Endothelial cell of umbilical vein (primary cell): ENCODE measurements around the gene VPS35L. TPM values are rescaled to one million over a fixed set of nuclear protein-coding genes. Genes with fewer than 3 reads are reported as not detected.

Source experiments
- BruUV-seq: library from RNA; stranded (reverse); fragments of 400-500 nt; replicated peaks from 2 replicates; lab custom pipeline; 2021; lab: Mats Ljungman, UMichigan
- CTCF ChIA-PET: fragments of 300-600, 350-600 bp; sonication (Branson Sonifier 250); formaldehyde crosslinking; loops from one replicate; lab custom pipeline; 2021; ENCODE audit warnings: antibody characterized with exemption, inconsistent platforms; lab: Charles Lee
- POLR2A ChIA-PET: fragments of 300-600, 350-600 bp; sonication (Branson Sonifier 250); formaldehyde crosslinking; loops from one replicate; lab custom pipeline; 2021; ENCODE audit warnings: antibody characterized with exemption, inconsistent platforms; lab: Charles Lee
- DNase-seq: peaks from one replicate; pipeline ENCODE4 v3.0.0-alpha.2; 2011; ENCODE audit warnings: low read depth, low spot score
- FAIRE-seq: peaks from 2 replicates; lab custom pipeline; 2011; peaks lifted over from hg19 to GRCh38; lab: Jason Lieb, UNC
- H2AFZ ChIP-seq: 2 replicates; pipeline ENCODE4 v1.6.0; 2012; ENCODE audit warnings: low read depth, low read length, control low read depth, inconsistent platforms
- H3K27ac ChIP-seq: 2 replicates; pipeline ENCODE4 v1.5.1; 2011; ENCODE audit warnings: low read depth, mild to moderate bottlenecking, control low read depth, low read length, moderate library complexity; ENCODE audit not compliant: insufficient read depth
- H3K27me3 ChIP-seq, 2 experiments: 2 replicates each; pipeline versions ENCODE4 v1.6.0 to v1.6.1; 2011; ENCODE audit warnings: low read length in 2 of 2, mixed read lengths in 1 of 2; ENCODE audit not compliant: control insufficient read depth in 2 of 2, insufficient read depth in 2 of 2
- H3K36me3 ChIP-seq, 2 experiments: 2 replicates in 1 of 2; 3 replicates in 1 of 2; pipeline ENCODE4 v1.5.1; 2011; ENCODE audit warnings: low read length in 2 of 2, mild to moderate bottlenecking in 1 of 2, moderate library complexity in 1 of 2; ENCODE audit not compliant: control insufficient read depth in 2 of 2, insufficient read depth in 2 of 2; ENCODE audit errors: extremely low read depth in 1 of 2
- H3K4me1 ChIP-seq: 3 replicates; pipeline ENCODE4 v1.5.1; 2011; ENCODE audit warnings: mild to moderate bottlenecking, low read length; ENCODE audit not compliant: control insufficient read depth, insufficient read depth; ENCODE audit errors: extremely low read depth
- H3K4me2 ChIP-seq: 2 replicates; pipeline ENCODE4 v1.6.1; 2011; ENCODE audit warnings: low read length, control low read depth, mixed read lengths; ENCODE audit not compliant: insufficient read depth
- H3K4me3 ChIP-seq, 3 experiments: fragments of 200-600 bp in 1 of 3; sonication (generic), shearing (Covaris generic) in 1 of 3; replicated peaks in 1 of 3; 2 replicates each; pipeline ENCODE4 v1.5.1; 2011 to 2016; ENCODE audit warnings: control low read depth in 3 of 3, low read length in 3 of 3, mild to moderate bottlenecking in 2 of 3, inconsistent platforms in 1 of 3, low read depth in 1 of 3, moderate library complexity in 1 of 3; ENCODE audit not compliant: insufficient read depth in 1 of 3
- H3K79me2 ChIP-seq: 2 replicates; pipeline ENCODE4 v1.6.0; 2012; ENCODE audit warnings: low read length, inconsistent platforms; ENCODE audit not compliant: control insufficient read depth, insufficient read depth
- H3K9ac ChIP-seq: replicated peaks from 2 replicates; pipeline ENCODE3; 2011; ENCODE audit warnings: low read length, control low read depth; ENCODE audit not compliant: insufficient read depth; ENCODE audit errors: extremely low read depth
- H3K9me1 ChIP-seq: replicated peaks from 3 replicates; pipeline ENCODE4 v1.6.0; 2011; ENCODE audit warnings: mild to moderate bottlenecking, low read length; ENCODE audit not compliant: control insufficient read depth, insufficient read depth; ENCODE audit errors: extremely low read depth
- H3K9me3 ChIP-seq: replicated peaks from 2 replicates; pipeline ENCODE4 v1.5.1; 2012; ENCODE audit warnings: low read length, inconsistent platforms; ENCODE audit not compliant: control insufficient read depth, insufficient read depth
- H4K20me1 ChIP-seq: replicated peaks from 2 replicates; pipeline ENCODE3; 2011; ENCODE audit warnings: mild to moderate bottlenecking, low read length; ENCODE audit not compliant: control insufficient read depth, insufficient read depth; ENCODE audit errors: extremely low read depth
- CTCF ChIP-seq, 2 donors: IDR thresholded peaks; 1 replicate in 1 of 2; 2 replicates in 1 of 2; pipeline ENCODE4 v1.5.1; 2011; ENCODE audit warnings: low read length in 2 of 2, mild to moderate bottlenecking in 2 of 2, moderate library complexity in 2 of 2, control low read depth in 1 of 2, inconsistent platforms in 1 of 2, low read depth in 1 of 2; ENCODE audit not compliant: insufficient read depth in 1 of 2; ENCODE audit errors: extremely low read depth in 1 of 2
- EZH2 ChIP-seq: IDR thresholded peaks from 2 replicates; pipeline ENCODE4 v1.6.1; 2012; ENCODE audit warnings: borderline replicate concordance, low read depth, mild to moderate bottlenecking, moderate library complexity, low read length, inconsistent platforms; ENCODE audit not compliant: severe bottlenecking
- FOS ChIP-seq: IDR thresholded peaks from 2 replicates; pipeline ENCODE4 v1.6.1; 2011; ENCODE audit warnings: mild to moderate bottlenecking, low read length, moderate library complexity, borderline replicate concordance; ENCODE audit not compliant: insufficient read depth
- GATA2 ChIP-seq: IDR thresholded peaks from 2 replicates; pipeline ENCODE4 v1.7.0; 2011; ENCODE audit warnings: low read depth, mild to moderate bottlenecking, moderate library complexity, mixed read lengths, low read length; ENCODE audit not compliant: insufficient read length, insufficient read depth
- JUN ChIP-seq: IDR thresholded peaks from 2 replicates; pipeline ENCODE4 v1.6.1; 2011; ENCODE audit warnings: borderline replicate concordance, low read depth; ENCODE audit not compliant: insufficient read length, insufficient read depth
- MAX ChIP-seq: IDR thresholded peaks from 2 replicates; pipeline ENCODE4 v1.6.1; 2011; ENCODE audit not compliant: insufficient read depth, insufficient read length
- MYC ChIP-seq: IDR thresholded peaks from one replicate; pipeline ENCODE4 v1.6.1; 2011; ENCODE audit warnings: mild to moderate bottlenecking, low read depth, low read length
- POLR2A ChIP-seq: IDR thresholded peaks from 2 replicates; pipeline ENCODE4 v1.6.1; 2012; ENCODE audit warnings: low read depth, mild to moderate bottlenecking, control low read depth, low read length
- POLR2AphosphoS5 ChIP-seq: IDR thresholded peaks from 2 replicates; pipeline ENCODE4 v1.6.1; 2012; ENCODE audit warnings: low read depth, mild to moderate bottlenecking, control low read depth, low read length, moderate library complexity; ENCODE audit not compliant: insufficient read depth
- dilution Hi-C: fragments of 300-500 bp; cut with MboI; formaldehyde crosslinking; loops from one replicate; pipeline ENCODE4 v1.15.0; 2019; ENCODE audit warnings: low sequenced_read_pairs; ENCODE audit not compliant: extremely low pct_ligation_motif_present
- intact Hi-C: fragments of 100-400 bp; cut with micrococcal nuclease; formaldehyde crosslinking; loops from one replicate; pipeline ENCODE4 v1.10.0; 2022
- polyA plus RNA-seq, 4 experiments: library from polyadenylated mRNA; depleted of rRNA in 3 of 4; stranded (reverse) in 3 of 4; unstranded in 1 of 4; fragments of >200 nt; gene quantifications; 2 replicates each; pipeline versions ENCODE4 v1.2.1 to v1.2.3, GENCODE V29; 2011 to 2012; ENCODE audit warnings: missing spikeins in 1 of 4
- total RNA-seq: library from RNA; stranded (reverse); gene quantifications from 2 replicates; pipeline ENCODE4 v1.2.3, GENCODE V29; 2021

Gene VPS35L
- total and polyA plus RNA-seq, 2 donors (not counting 3 experiments of a cell fraction or from before 2014, with no cell fraction given) = 49.1 to 91.1 TPM

GRCh38 chr16:19618876-19619275, 63.4 kb downstream of the VPS35L start:
- no peaks in the 10 kb centered on the region for H4K20me1 ChIP-seq
- no peaks in the 10 kb centered on the region for H3K27me3 ChIP-seq
- H3K4me3 ChIP-seq = no peak overlapping the region
- no peaks in the 10 kb centered on the region for H3K79me2 ChIP-seq
- BruUV-seq = no TSS peak
- no peak overlapping the region for H3K4me2 ChIP-seq
- peaks cover 5 to 6% of the 10 kb centered on the region in 2 experiments for H3K36me3 ChIP-seq
- no peak overlapping the region for H3K27ac ChIP-seq
- dilution Hi-C loops (no loop called here), intact Hi-C loops (no loop called here)
- H3K4me1 ChIP-seq = no peaks in the 10 kb centered on the region
- DNase-seq (no peak), FAIRE-seq (no peak)
- no peaks in the 10 kb centered on the region for H3K9me1 ChIP-seq
- no peak overlapping the region for H3K9ac ChIP-seq
- H2AFZ ChIP-seq = no peak overlapping the region
- TF ChIP-seq FOS (no peak), POLR2A (no peak), MYC (no peak), POLR2AphosphoS5 (no peak), CTCF (IDR thresholded peaks at IDR 0.05; ENCODE audit: extremely low read depth in 1 of 2, insufficient read depth in 1 of 2, low read depth in 1 of 2, low read length in 2 of 2) (no peak), MAX (no peak), EZH2 (no peak), GATA2 (no peak), JUN (no peak)
- ChIA-PET CTCF (no interaction called here), POLR2A (no interaction called here)
- H3K9me3 ChIP-seq = no peaks in the 10 kb centered on the region
